ENCODE results near the gene SPINK4. TPM values are rescaled to one million over a fixed set of nuclear protein-coding genes. Genes with fewer than 3 reads are reported as not detected.

SPINK4 gene
- total RNA-seq, 4 donors from 2014 or later: not detected

DNA sequence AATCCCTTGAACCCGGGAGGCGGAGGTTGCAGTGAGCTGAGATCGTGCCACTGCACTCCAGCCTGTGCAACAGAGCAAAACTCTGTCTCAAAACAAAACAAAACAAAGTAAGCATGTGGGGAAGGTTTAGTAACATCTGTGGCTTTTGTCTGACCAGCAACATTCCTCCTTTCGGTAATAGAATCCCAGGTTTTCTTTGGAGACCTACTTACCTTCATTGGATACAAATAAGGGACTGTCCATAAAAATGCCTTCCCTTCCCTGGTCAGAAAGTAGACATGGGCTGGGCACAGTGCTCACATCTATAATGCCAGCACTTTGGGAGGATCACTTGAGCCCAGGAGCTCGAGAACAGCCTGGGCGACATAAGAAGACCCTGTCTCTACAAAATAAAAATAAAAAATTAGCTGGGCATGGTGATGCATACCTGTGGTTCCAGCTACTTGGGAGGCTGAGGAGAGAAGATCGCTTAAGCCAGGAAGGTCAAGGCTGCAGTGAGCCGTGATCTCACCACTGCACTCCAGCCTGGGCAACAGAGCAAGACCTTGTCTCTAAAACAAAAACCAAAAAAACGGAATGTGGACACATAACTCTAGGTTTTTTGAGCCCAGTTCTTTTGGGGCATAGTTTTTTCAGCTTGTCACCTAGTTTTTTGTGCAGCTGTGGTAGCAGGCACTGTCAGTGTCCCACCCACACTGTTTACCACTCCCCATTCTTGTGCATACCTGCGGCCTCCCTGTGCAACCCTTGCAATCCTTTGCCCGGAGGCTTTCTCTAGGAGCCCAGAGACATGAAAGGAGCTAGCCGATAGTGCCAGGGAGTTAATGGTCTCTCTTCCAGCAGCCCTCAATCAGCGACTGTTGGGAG lies 9.0 kb upstream of the SPINK4 start:
- Histone ChIP-seq H3K4me1 (peaks cover 0 to 3% (median 0%) of the 10 kb centered on the region in 4 donors), H3K9me3 (no peaks in the 10 kb centered on the region), H3K27ac (no peak overlapping the region), H3K36me3 (no peaks in the 10 kb centered on the region), H3K4me3 (no peak overlapping the region), H3K27me3 (peaks cover 0 to 5% of the 10 kb centered on the region in 2 donors)
- no peak for TF ChIP-seq EP300 (IDR thresholded peaks at IDR 0.05)
- no peak for TF ChIP-seq POLR2A (IDR thresholded peaks at IDR 0.05)
- TF ChIP-seq, protein P1, sequence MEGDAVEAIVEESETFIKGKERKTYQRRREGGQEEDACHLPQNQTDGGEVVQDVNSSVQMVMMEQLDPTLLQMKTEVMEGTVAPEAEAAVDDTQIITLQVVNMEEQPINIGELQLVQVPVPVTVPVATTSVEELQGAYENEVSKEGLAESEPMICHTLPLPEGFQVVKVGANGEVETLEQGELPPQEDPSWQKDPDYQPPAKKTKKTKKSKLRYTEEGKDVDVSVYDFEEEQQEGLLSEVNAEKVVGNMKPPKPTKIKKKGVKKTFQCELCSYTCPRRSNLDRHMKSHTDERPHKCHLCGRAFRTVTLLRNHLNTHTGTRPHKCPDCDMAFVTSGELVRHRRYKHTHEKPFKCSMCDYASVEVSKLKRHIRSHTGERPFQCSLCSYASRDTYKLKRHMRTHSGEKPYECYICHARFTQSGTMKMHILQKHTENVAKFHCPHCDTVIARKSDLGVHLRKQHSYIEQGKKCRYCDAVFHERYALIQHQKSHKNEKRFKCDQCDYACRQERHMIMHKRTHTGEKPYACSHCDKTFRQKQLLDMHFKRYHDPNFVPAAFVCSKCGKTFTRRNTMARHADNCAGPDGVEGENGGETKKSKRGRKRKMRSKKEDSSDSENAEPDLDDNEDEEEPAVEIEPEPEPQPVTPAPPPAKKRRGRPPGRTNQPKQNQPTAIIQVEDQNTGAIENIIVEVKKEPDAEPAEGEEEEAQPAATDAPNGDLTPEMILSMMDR (IDR thresholded peaks at IDR 0.05): no peak
- WGBS, 2 donors: 81 to 84% methylated on average over 13 of the region's 13 CpGs
- DNase-seq (ENCODE audit: low spot score in 2 of 2): no peak

DNA sequence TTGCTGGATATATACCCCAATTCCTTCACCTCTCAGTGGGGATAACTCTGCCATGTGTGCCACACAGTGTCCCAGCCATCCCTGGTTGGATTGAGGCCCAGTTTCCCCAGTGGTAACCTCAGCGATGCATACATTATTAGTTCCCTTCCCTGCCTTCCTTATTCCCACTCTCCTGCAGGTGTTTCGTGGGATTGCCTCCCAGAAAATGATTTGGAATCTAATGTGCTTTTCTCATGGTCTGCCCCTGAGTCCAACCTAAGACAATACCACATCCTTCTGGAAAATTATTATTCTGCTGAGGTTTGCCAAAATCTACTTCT lies 8.4 kb upstream of the SPINK4 start:
- no peak overlapping the region for H3K4me3 ChIP-seq
- no peaks in the 10 kb centered on the region for H3K4me1 ChIP-seq
- no peaks in the 10 kb centered on the region for H3K36me3 ChIP-seq
- TF ChIP-seq EP300 (IDR thresholded peaks at IDR 0.05) (no peak), POLR2A (IDR thresholded peaks at IDR 0.05) (no peak)
- TF ChIP-seq, protein P1 (IDR thresholded peaks at IDR 0.05): no peak
- no peaks in the 10 kb centered on the region for H3K9me3 ChIP-seq
- H3K27me3 ChIP-seq: peaks cover 0 to 7% of the 10 kb centered on the region in 2 donors
- WGBS, 2 donors: 80 to 84% methylated on average over 2 of the region's 2 CpGs
- no peak for DNase-seq (ENCODE audit: low spot score in 2 of 2)
- no peak overlapping the region for H3K27ac ChIP-seq

GRCh38 chr9:33232815-33233214 lies 7.2 kb upstream of the SPINK4 start:
- H3K27me3 ChIP-seq: peaks cover 0 to 7% of the 10 kb centered on the region in 2 donors
- TF ChIP-seq EP300 (IDR thresholded peaks at IDR 0.05) (no peak), POLR2A (IDR thresholded peaks at IDR 0.05) (no peak)
- TF ChIP-seq, protein P1 (IDR thresholded peaks at IDR 0.05): no peak
- no peak overlapping the region for H3K4me3 ChIP-seq
- no peaks in the 10 kb centered on the region for H3K9me3 ChIP-seq
- H3K27ac ChIP-seq: no peak overlapping the region
- no peak for DNase-seq (ENCODE audit: low spot score in 2 of 2)
- H3K4me1 ChIP-seq: no peaks in the 10 kb centered on the region
- no peaks in the 10 kb centered on the region for H3K36me3 ChIP-seq
- WGBS, 2 donors: 82 to 88% methylated on average over 6 of the region's 6 CpGs

DNA sequence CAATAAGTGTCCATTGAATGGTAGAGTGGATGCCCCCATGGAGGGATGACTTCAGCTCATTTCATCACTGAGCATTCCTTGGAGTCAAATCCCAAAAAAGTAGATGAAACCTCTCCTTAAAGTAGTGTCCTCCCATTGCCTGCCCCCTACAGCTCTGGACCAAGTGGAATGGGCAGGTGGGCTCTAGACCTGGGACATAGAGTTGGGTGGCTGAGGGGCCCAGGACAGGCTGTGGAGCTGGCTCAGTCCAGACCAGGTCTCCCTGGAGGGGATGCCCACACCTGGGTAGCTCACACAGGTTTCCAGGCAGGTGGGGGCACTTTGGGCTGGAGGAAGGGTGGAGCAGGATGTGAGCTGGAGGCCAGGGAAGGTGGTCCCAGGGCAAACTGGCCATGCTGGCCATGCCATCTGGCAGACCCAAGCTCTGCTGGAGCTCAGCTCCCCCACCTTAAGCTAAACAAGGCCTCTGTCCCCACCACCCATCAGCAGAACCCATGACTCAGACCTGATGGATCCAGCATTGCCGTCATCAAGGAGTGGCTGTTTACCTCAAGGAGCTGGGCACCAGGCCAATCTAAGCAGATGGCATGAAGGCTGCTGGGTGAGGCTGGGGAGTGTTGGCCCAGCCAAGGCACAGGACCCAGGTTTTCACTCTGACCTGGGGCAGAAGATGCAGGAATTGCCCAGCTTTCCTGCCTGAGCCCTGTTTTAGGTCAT lies 6.2 kb upstream of the SPINK4 start:
- H3K27ac ChIP-seq: no peak overlapping the region
- peak in 1 of 2 donors; percentile 21 for DNase-seq (ENCODE audit: low spot score in 2 of 2)
- H3K36me3 ChIP-seq: no peaks in the 10 kb centered on the region
- H3K27me3 ChIP-seq: peaks cover 0 to 7% of the 10 kb centered on the region in 2 donors
- no peaks in the 10 kb centered on the region for H3K4me1 ChIP-seq
- no peaks in the 10 kb centered on the region for H3K9me3 ChIP-seq
- no peak overlapping the region for H3K4me3 ChIP-seq
- 40 to 75% methylated on average over 1 of the region's 1 CpG for WGBS, 2 donors
- TF ChIP-seq EP300 (IDR thresholded peaks at IDR 0.05): no peak

GRCh38 chr9:33234511-33235467 lies 5.2 kb upstream of the SPINK4 start:
- Histone ChIP-seq H3K27ac (peak overlapping the region in 1 of 4 donors; percentile 9), H3K27me3 (peaks cover 0 to 7% of the 10 kb centered on the region in 2 donors), H3K4me1 (no peaks in the 10 kb centered on the region), H3K4me3 (no peak overlapping the region), H3K36me3 (no peaks in the 10 kb centered on the region), H3K9me3 (no peaks in the 10 kb centered on the region)
- TF ChIP-seq EP300 (IDR thresholded peaks at IDR 0.05) (no peak), POLR2A (IDR thresholded peaks at IDR 0.05) (no peak)
- TF ChIP-seq, protein P1 (IDR thresholded peaks at IDR 0.05): no peak
- DNase-seq (ENCODE audit: low spot score in 2 of 2): no peak
- WGBS, 2 donors: 69 to 73% methylated on average over 9 of the region's 9 CpGs

Measured in tibial nerve (tissue), 4 donors.